Smooth muscle cell (in vitro differentiated cells): ENCODE results near the gene ALK. TPM values are rescaled to one million over a fixed set of nuclear protein-coding genes. Genes with fewer than 3 reads are reported as not detected.

Source experiments
- DNase-seq: peaks from one replicate; lab custom pipeline; 2025; ENCODE audit not compliant: unreplicated experiment; lab: John Stamatoyannopoulos, UW
- H2AFZ ChIP-seq: fragments of 200-600 bp; sonication (generic); 2 replicates; pipeline ENCODE4 v1.6.0; 2016; ENCODE audit warnings: antibody characterized with exemption, low read depth, mild to moderate bottlenecking
- H3F3A ChIP-seq: fragments of 200-600 bp; sonication (generic); 2 replicates; pipeline ENCODE4 v1.6.0; 2017; ENCODE audit warnings: antibody characterized with exemption, low read depth
- H3K27ac ChIP-seq: fragments of 200-600 bp; sonication (generic); 2 replicates; pipeline ENCODE4 v1.5.1; 2016; ENCODE audit warnings: low read depth, mild to moderate bottlenecking
- H3K27me3 ChIP-seq: fragments of 200-600 bp; sonication (generic); 2 replicates; pipeline ENCODE4 v1.6.1; 2016; ENCODE audit warnings: low read depth, mild to moderate bottlenecking
- H3K36me3 ChIP-seq: fragments of 200-600 bp; sonication (generic); 2 replicates; pipeline ENCODE4 v1.5.1; 2016; ENCODE audit warnings: low read depth
- H3K4me1 ChIP-seq: fragments of 200-600 bp; sonication (generic); 2 replicates; pipeline ENCODE4 v1.5.1; 2016; ENCODE audit warnings: low read depth
- H3K4me2 ChIP-seq: fragments of 200-600 bp; sonication (generic); 2 replicates; pipeline ENCODE4 v1.6.0; 2016; ENCODE audit warnings: mild to moderate bottlenecking
- H3K4me3 ChIP-seq: fragments of 200-600 bp; sonication (generic); 2 replicates; pipeline ENCODE4 v1.5.1; 2016; ENCODE audit warnings: mild to moderate bottlenecking
- H3K79me2 ChIP-seq: fragments of 200-600 bp; sonication (generic); 2 replicates; pipeline ENCODE4 v1.6.0; 2016; ENCODE audit warnings: low read depth, mild to moderate bottlenecking
- H3K9ac ChIP-seq: fragments of 200-600 bp; sonication (generic); 2 replicates; pipeline ENCODE4 v1.6.0; 2016; ENCODE audit warnings: low read depth
- H3K9me3 ChIP-seq: fragments of 200-600 bp; sonication (generic); replicated peaks from 2 replicates; pipeline ENCODE4 v1.5.1; 2016; ENCODE audit warnings: low read depth
- H4K20me1 ChIP-seq: fragments of 200-600 bp; sonication (generic); 2 replicates; pipeline ENCODE4 v1.6.0; 2016; ENCODE audit warnings: low read depth
- CTCF ChIP-seq: fragments of 200-600 bp; sonication (generic); IDR thresholded peaks from 2 replicates; pipeline ENCODE4 v1.5.1; 2017; ENCODE audit warnings: borderline replicate concordance, mild to moderate bottlenecking, antibody characterized with exemption; ENCODE audit not compliant: insufficient read depth, poor library complexity, severe bottlenecking
- WGBS: methylation state at CpG from one replicate; pipeline ENCODE4 v1.1.7; 2016; ENCODE audit warnings: low lambda C conversion rate; 5-methylcytosine and 5-hydroxymethylcytosine counted together
- polyA plus RNA-seq: library from polyadenylated mRNA; unstranded; fragments of >200 nt; fragmentation: Nextera tagmentation; extraction: Ambion mirVana; gene quantifications from 2 replicates; pipeline ENCODE4 v1.2.1, GENCODE V29; 2016
- total RNA-seq: library from RNA; depleted of rRNA; stranded (reverse); fragments of >200 nt; gene quantifications from 2 replicates; pipeline ENCODE4 v1.2.3, GENCODE V29; 2014

The ALK gene
- total and polyA plus RNA-seq, 2 experiments from 2014 or later = 0.13 to 0.19 TPM

DNA sequence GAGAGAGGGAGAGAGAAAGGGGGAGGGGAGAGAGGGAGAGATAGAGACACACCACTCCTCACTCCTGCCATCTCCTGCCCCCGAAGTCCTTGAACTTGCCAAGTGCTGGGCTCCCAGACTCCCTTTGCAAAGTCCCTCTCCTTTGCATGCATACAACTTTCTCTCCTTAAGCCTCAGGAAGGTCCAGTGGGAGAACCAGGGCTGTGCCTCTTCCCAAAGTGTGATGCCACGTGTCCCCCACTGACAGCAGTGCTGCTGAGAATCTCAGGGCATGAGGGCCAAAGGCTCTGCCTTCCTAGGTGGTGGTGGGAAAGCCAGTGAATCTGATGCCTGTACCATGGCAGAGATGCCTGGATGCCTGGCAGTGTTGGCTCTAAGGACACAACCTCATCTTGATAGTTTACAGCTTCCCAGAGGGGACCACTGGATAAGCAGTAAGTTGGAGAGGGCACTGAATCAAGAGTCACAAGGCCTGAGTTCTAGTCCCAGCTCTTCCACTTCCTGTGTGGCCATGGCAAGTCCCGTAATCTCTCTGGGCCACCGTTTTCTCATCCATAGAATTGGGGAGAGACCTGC is 702.7 kb downstream of the ALK start:
- Histone ChIP-seq H3K4me3 (no peak overlapping the region), H3K9me3 (no peaks in the 10 kb centered on the region), H3K27ac (no peak overlapping the region), H3K4me1 (no peaks in the 10 kb centered on the region), H3K9ac (no peak overlapping the region), H3K36me3 (no peaks in the 10 kb centered on the region), H3K4me2 (no peak overlapping the region), H2AFZ (no peak overlapping the region), H3F3A (no peaks in the 10 kb centered on the region), H3K27me3 (no peaks in the 10 kb centered on the region), H4K20me1 (no peaks in the 10 kb centered on the region), H3K79me2 (no peaks in the 10 kb centered on the region)
- no peak for TF ChIP-seq CTCF
- WGBS = 89% methylated on average over 4 of the region's 4 CpGs
- DNase-seq = no peak

DNA sequence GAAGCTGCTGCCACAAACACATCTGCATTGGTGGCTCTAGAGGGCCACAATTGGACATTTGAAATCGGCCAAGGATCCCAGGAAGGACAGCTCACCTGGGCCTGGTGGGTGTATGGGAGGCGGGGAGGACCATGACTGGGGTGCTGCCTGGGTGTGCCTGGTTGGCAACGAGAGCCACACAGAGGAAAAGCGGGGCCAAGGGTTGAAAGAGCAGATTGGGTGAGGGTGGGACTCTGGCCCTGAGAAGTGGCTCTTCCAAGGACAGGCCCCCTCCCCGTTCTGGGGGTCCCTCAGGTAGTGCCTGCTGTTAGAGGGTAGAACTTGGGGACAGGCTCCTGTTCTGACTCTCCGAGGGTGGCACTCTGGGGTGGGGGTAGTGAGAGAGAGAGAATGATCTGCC is 703.3 kb downstream of the ALK start:
- Histone ChIP-seq H2AFZ (no peak overlapping the region), H3K27ac (no peak overlapping the region), H3K79me2 (no peaks in the 10 kb centered on the region), H3K9me3 (no peaks in the 10 kb centered on the region), H3K27me3 (no peaks in the 10 kb centered on the region), H3K36me3 (no peaks in the 10 kb centered on the region), H3F3A (no peaks in the 10 kb centered on the region), H3K4me3 (no peak overlapping the region), H4K20me1 (no peaks in the 10 kb centered on the region), H3K4me1 (no peaks in the 10 kb centered on the region), H3K9ac (no peak overlapping the region), H3K4me2 (no peak overlapping the region)
- no peak for DNase-seq
- no peak for TF ChIP-seq CTCF
- WGBS = 87% methylated on average over 6 of the region's 6 CpGs

DNA sequence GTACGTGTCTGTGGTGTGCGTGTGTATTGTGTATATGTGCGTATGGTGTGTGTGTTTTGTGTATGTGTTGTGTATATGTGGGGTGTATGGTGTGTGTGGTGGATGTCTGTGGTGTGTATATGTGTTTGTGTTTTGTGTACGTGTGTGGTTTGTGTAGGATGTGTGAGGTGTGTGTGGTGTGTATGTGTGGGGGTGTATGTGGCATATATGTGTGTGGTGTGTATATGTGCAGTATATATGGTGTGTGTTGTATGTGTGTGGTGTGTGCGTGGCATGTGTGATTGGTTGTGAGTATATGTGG is 704.8 kb downstream of the ALK start:
- Histone ChIP-seq H3K9me3 (no peaks in the 10 kb centered on the region), H3K79me2 (no peaks in the 10 kb centered on the region), H3K27ac (no peak overlapping the region), H2AFZ (no peak overlapping the region), H4K20me1 (no peaks in the 10 kb centered on the region), H3K4me1 (no peaks in the 10 kb centered on the region), H3K9ac (no peak overlapping the region), H3K4me3 (no peak overlapping the region), H3K4me2 (no peak overlapping the region), H3F3A (no peaks in the 10 kb centered on the region), H3K36me3 (no peaks in the 10 kb centered on the region), H3K27me3 (no peaks in the 10 kb centered on the region)
- 97% methylated on average over 5 of the region's 5 CpGs for WGBS
- no peak for TF ChIP-seq CTCF
- no peak for DNase-seq
